ENCODE data around the gene CRYBA2.

Gene CRYBA2

GRCh38 chr2:218998414-218999002 lies 5.3 kb upstream of the CRYBA2 start:
- DNase-seq = no peak

- DNase-seq = no peak
These were observed 4.5 kb upstream of the CRYBA2 start for GRCh38 chr2:218997731-218998130.

GRCh38 chr2:218996937-218997336 lies 3.7 kb upstream of the CRYBA2 start:
- DNase-seq = no peak

- DNase-seq = peak; percentile 80
These were observed 2.9 kb upstream of the CRYBA2 start for GRCh38 chr2:218995972-218996711.

GRCh38 chr2:218995561-218995960 lies 2.3 kb upstream of the CRYBA2 start:
- DNase-seq = no peak

- DNase-seq = no peak
These were observed 398 bp downstream of the CRYBA2 start for GRCh38 chr2:218992703-218993344.

GRCh38 chr2:218992196-218992595 lies 1.0 kb downstream of the CRYBA2 start:
- no peak for DNase-seq

- DNase-seq = no peak
These were observed 1.5 kb downstream of the CRYBA2 start for GRCh38 chr2:218991674-218992168.

GRCh38 chr2:218990612-218991011 lies 2.6 kb downstream of the CRYBA2 start:
- no peak for DNase-seq

- DNase-seq = no peak
These were observed 3.2 kb downstream of the CRYBA2 start for GRCh38 chr2:218990052-218990451.

- DNase-seq = no peak
These were observed 4.6 kb downstream of the CRYBA2 start for GRCh38 chr2:218988650-218989049.

- no peak for DNase-seq
These were observed 5.1 kb downstream of the CRYBA2 start for GRCh38 chr2:218988164-218988563.

GRCh38 chr2:218986148-218986761 lies 7.0 kb downstream of the CRYBA2 start:
- no peak for DNase-seq

GRCh38 chr2:218985325-218986091 lies 7.7 kb downstream of the CRYBA2 start:
- DNase-seq = no peak

GRCh38 chr2:218985021-218985324 lies 8.2 kb downstream of the CRYBA2 start, which contains the start of gene FEV:
FEV (minus strand) TSS chr2:218985184; CDS start chr2:218985075, 109 bp downstream.
- no peak for DNase-seq

- DNase-seq = no peak
These were observed 8.8 kb downstream of the CRYBA2 start for GRCh38 chr2:218984239-218985020.

- no peak for DNase-seq
These were observed 9.3 kb downstream of the CRYBA2 start for GRCh38 chr2:218983934-218984238.

GRCh38 chr2:218983263-218983933 lies 9.8 kb downstream of the CRYBA2 start:
- DNase-seq = no peak

- no peak for DNase-seq
These were observed 10.5 kb downstream of the CRYBA2 start for GRCh38 chr2:218982586-218983262.

GRCh38 chr2:218981881-218982585 lies 11.2 kb downstream of the CRYBA2 start:
- DNase-seq = no peak

Data from CD4-positive, alpha-beta T cell treated with Interleukin-17A for 1 hour (primary cell).